Measurements from ENCODE around the gene TNFAIP3.

Gene TNFAIP3

DNA sequence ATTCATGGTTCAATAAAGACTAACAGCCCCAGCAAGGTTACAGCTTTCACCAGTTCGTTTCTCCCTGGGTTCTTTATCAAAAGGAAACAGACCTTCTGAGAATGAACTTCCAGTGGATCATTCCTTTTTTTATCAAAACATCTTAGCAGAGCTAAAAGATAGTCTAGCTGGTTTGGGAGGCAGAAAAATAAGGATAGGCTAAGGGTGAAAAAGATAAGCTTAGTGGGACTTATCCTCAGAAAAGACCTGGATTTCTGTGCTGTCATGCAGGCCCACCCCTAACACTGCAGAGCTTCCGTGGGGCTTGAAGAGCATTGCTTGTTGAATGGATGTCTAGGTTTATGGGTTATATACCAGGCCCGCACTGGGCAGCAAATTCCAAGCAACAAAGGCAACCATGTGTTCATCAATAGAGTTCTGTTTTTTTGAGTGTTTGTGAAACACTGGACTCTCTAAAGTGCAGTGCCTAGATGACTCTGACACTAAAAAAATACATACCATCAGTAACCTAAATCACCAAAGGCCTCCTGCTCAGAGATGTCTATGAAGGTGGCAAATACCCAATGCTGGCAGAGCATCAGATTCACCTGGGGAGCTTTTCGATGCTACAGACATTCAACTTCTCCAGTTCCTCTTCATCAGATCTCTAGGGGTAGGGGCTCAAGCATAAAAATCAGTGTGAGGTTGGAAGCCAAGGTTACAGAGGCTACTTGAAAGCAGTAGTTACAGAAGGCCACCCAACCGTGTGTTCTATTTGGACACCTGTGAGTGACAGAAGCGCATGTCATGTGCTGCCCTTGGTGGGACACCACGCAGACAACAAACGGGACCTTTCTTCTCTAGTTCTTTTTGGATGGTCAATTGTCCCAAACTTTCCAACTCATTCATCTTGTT, 53.0 kb downstream of the TNFAIP3 start (continued):
- TF ChIP-seq PATZ1 (CRISPR knock-in tag; IDR thresholded peaks at IDR 0.05; ENCODE audit: borderline replicate concordance) (no peak), CSDC2 (CRISPR knock-in tag; IDR thresholded peaks at IDR 0.05) (no peak), PPARA (CRISPR knock-in tag; IDR thresholded peaks at IDR 0.05; ENCODE audit: borderline replicate concordance) (no peak)

DNA sequence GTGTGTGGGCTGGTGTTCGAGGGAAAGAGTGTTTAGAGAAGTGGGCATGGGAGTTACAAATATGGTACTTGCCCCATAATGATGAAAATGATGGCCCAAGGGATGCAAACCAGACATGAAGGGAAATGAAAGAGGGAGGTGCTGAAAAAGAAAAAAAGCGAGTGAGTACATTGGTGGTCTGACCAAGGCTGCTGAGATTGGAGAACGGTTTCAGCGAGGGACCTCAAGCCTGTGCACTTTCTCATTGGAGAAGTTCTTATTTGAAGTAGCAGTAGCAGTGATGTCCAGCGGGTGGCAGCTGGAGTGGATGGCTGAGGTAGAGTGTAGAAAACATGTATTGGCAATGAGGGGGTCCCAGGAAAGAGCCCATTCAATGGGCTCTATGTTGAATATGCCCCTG, 54.8 kb downstream of the TNFAIP3 start:
- ATAC-seq, result no peak

DNA sequence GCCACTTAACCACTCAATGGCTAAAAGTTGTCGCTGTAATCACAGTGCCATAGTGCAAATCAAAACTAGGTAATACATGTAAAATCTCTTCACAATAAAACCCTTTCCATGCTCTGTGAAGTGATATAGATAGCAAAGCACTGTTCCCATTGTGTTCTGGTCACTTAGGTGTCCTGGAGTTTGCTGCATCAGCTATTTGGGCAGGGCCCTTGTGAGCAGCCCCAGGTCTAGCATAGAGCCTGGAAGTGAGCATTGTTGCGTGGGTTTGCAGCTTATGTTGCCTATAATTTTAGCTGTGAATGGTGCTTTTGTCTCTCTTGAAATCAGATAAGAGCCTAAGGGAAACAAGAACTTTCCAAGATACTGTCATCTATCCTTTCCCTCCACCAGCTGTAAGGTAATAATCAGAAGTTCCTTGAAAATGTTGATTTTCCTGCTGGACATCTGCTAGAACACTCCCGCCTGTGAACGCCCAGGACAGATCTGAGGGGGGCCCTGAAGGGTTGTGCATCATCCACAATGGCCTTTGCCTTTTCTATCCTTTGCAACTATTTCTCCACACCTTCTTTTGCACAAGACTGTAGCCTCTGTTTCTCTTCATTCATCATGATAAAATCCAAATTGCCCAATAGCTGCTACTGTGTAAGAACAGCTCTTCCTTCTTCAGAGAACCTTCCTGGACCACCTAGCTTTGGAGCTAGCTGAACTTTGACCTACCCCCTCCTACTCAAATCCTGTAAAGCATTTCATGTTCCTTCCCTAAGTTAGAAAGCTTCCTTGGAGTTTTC, 57.0 kb downstream of the TNFAIP3 start:
- TF ChIP-seq OSR1 (CRISPR knock-in tag; IDR thresholded peaks at IDR 0.05) (no peak), TCF4 (CRISPR knock-in tag; IDR thresholded peaks at IDR 0.05; ENCODE audit: borderline replicate concordance) (no peak), ZNF8 (CRISPR knock-in tag; IDR thresholded peaks at IDR 0.05) (no peak), GLIS3 (CRISPR knock-in tag; IDR thresholded peaks at IDR 0.05) (no peak), ISL1 (CRISPR knock-in tag; IDR thresholded peaks at IDR 0.05) (no peak)
- TF ChIP-seq, protein P1, sequence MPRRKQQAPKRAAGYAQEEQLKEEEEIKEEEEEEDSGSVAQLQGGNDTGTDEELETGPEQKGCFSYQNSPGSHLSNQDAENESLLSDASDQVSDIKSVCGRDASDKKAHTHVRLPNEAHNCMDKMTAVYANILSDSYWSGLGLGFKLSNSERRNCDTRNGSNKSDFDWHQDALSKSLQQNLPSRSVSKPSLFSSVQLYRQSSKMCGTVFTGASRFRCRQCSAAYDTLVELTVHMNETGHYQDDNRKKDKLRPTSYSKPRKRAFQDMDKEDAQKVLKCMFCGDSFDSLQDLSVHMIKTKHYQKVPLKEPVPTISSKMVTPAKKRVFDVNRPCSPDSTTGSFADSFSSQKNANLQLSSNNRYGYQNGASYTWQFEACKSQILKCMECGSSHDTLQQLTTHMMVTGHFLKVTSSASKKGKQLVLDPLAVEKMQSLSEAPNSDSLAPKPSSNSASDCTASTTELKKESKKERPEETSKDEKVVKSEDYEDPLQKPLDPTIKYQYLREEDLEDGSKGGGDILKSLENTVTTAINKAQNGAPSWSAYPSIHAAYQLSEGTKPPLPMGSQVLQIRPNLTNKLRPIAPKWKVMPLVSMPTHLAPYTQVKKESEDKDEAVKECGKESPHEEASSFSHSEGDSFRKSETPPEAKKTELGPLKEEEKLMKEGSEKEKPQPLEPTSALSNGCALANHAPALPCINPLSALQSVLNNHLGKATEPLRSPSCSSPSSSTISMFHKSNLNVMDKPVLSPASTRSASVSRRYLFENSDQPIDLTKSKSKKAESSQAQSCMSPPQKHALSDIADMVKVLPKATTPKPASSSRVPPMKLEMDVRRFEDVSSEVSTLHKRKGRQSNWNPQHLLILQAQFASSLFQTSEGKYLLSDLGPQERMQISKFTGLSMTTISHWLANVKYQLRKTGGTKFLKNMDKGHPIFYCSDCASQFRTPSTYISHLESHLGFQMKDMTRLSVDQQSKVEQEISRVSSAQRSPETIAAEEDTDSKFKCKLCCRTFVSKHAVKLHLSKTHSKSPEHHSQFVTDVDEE (CRISPR knock-in tag; IDR thresholded peaks at IDR 0.05), result no peak
- TF ChIP-seq, protein P2, sequence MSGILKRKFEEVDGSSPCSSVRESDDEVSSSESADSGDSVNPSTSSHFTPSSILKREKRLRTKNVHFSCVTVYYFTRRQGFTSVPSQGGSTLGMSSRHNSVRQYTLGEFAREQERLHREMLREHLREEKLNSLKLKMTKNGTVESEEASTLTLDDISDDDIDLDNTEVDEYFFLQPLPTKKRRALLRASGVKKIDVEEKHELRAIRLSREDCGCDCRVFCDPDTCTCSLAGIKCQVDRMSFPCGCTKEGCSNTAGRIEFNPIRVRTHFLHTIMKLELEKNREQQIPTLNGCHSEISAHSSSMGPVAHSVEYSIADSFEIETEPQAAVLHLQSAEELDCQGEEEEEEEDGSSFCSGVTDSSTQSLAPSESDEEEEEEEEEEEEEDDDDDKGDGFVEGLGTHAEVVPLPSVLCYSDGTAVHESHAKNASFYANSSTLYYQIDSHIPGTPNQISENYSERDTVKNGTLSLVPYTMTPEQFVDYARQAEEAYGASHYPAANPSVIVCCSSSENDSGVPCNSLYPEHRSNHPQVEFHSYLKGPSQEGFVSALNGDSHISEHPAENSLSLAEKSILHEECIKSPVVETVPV (CRISPR knock-in tag; IDR thresholded peaks at IDR 0.05), result no peak
- no peak for ATAC-seq

More for the DNA sequence above, 54.8 kb downstream of the TNFAIP3 start:
- TF ChIP-seq ESRRG (CRISPR knock-in tag; IDR thresholded peaks at IDR 0.05) (no peak), ISL1 (CRISPR knock-in tag; IDR thresholded peaks at IDR 0.05) (no peak), ZNF565 (CRISPR knock-in tag; conservative IDR thresholded peaks at IDR 0.05; ENCODE audit: low read depth) (no peak), GLIS3 (CRISPR knock-in tag; IDR thresholded peaks at IDR 0.05) (no peak)

- TF ChIP-seq POU6F1 (CRISPR knock-in tag; IDR thresholded peaks at IDR 0.05; ENCODE audit: borderline replicate concordance, low read depth), result no peak
- TF ChIP-seq, protein P2 (CRISPR knock-in tag; IDR thresholded peaks at IDR 0.05), result no peak
Observed at GRCh38 chr6:137925141-137925698, 58.2 kb downstream of the TNFAIP3 start.

More at GRCh38 chr6:137925141-137925698, 58.2 kb downstream of the TNFAIP3 start:
- ATAC-seq, result no peak

Data from SK-N-SH treated with all-trans-retinoic acid at 6 μM for 48 hours (cell line).